Activated T-helper 9 cell treated with anti-CD3 and anti-CD28 coated beads, Interleukin-2, amount 50 U/mL, for 16 hours (primary cell): ENCODE results near the gene ZC3H8.

Experiments
- DNase-seq: peaks from one replicate; pipeline ENCODE4 v3.0.0-alpha.2; 2020; ENCODE audit warnings: low read depth

Gene ZC3H8

DNA sequence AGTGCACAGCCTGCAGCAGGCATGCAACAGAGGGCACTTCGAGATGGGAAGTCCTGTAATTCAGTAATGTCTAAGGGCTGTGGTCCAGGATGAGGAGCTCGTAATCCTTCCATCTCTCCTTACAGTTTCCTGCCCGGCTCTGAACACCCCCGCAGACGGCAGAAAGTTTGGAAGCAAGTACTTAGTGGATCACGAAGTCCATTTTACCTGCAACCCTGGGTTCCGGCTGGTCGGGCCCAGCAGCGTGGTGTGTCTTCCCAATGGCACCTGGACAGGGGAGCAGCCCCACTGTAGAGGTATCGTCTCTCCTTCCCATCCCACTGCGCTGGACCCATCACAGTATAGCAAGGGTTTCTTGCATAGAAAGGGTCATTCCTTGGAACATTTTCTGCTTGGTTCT is 90.0 kb downstream of the ZC3H8 start:
- no peak for DNase-seq

DNA sequence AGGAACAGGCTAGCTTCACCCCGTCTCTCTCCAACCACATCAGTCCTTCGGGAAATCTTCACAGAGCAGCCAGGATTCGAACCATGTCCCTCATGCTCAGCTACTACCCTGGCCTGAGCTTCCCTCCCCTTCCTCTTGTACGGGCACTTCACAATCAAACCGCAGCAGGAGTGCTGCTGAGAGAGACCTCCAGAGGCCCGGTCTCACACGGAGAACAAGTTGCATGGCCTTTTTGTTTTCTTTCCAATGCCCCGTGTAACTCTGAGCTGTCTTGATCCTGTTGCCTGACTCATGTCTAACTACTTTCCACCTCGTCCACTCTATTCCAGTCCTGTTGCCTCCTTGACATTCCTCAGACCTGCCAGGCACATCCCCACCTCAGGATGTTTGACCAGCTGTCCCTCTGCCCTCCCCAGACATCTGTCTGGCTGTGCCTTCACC is 91.3 kb downstream of the ZC3H8 start:
- no peak for DNase-seq

DNA sequence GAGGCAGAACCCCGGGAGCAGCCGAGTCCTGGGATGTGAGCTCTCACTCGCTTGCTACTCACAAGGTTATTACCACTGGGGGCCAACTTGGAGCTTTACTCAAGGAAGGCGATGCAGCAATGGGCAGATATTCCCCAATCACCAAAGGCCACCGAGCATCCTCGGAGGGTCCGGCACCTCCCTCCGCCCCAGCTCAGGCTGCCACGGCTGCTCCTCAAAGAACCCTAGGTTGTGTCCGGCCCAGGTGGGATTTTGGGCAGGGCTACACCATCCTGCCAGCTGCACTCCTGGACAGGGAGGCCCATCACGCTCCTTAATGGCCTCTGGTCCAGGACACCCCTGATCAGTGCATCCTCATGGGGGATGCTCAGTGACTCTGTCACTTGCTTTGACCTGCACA is 91.9 kb downstream of the ZC3H8 start:
- no peak for DNase-seq

DNA sequence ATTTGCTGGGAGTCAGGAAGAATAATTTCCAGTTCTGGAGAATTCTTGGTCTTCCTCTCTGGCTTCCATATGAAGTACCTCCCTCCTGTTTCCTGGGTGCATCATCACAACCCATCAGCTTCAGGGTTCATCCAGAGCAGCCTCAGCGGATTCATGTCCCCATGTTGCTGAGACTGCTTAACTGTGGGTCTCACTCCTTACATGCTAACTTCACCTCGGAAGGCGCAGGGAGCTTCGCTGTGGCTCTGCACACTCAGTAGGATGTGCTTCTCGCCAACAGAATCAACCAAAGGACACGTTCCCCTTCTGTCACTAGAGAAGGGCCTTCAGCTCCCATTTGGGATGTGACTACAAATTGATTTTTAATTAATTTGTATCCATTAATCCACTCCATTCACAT is 92.5 kb downstream of the ZC3H8 start:
- no peak for DNase-seq
